ENCODE results near the gene PLXNA4. TPM values are rescaled to one million over a fixed set of nuclear protein-coding genes. Genes with fewer than 3 reads are reported as not detected.
"Not testable (repeated sequence)": the region's sequence is repeated elsewhere in the genome, so short reads cannot be mapped to it uniquely, and the experiment has no call there.

PLXNA4 gene
- total and polyA plus RNA-seq, 11 donors: 1.8 to 22.1 (median 10.5) TPM

DNA sequence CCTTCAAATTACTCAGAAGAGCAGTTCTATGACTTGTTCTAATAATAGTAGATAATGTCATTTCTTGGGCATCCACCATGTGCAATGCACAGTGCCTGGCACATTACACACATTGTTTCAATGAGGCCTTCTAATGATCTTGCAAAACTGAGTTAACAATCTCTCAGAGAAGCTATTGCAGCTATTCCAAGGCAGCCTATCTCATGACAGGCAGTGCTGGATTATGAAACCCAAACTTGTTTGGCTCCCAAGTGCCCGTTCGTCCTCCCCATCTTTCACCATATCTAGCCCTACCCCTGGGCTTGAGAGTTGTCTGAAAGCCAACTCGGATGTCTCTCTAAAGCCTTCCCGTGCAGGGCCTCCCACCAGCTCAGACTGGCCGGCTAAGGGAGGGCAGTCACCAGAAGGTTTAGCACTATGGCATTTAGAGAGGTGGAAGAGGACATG, 405.1 kb downstream of the PLXNA4 start:
- no peak for TF ChIP-seq POLR2A (IDR thresholded peaks at IDR 0.05)
- no peaks in the 10 kb centered on the region for H3K9me3 ChIP-seq
- H3K27me3 ChIP-seq: no peaks in the 10 kb centered on the region
- ATAC-seq (peak in 3 of 4 donors; percentile 52 to 70 (median 62)), DNase-seq (no peak)
- H3K27ac ChIP-seq: no peak overlapping the region
- intact Hi-C loops (cut with DNase I): no loop called here
- peaks cover 0 to 13% (median 2%) of the 10 kb centered on the region in 12 donors for H3K4me1 ChIP-seq
- 34 to 63% (median 44%) methylated on average over 4 to 5 of the region's 5 CpGs for WGBS, 4 donors
- H3K4me3 ChIP-seq: no peak overlapping the region
- H3K36me3 ChIP-seq: peaks cover 0 to 5% (median 0%) of the 10 kb centered on the region in 9 donors

DNA sequence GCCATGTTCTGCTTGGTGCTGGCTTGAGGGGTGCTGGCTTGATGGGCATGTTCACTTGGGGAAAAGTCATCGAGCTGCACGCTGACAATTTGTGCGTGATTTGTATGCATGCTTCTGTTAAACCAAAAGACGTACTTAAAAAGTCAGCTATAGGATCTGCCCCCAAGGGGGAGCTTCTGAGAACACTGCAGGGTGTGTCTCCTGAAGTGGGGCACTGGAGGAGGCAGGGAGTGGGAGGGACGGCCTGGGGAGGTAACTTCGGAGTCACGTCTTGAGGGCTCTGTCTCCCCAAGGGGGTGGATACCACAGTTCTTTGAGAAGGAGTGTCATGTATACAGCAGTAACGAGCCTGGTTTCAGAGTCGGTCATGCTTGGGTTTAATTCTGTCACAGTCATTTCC, 406.5 kb downstream of the PLXNA4 start:
- no peaks in the 10 kb centered on the region for H3K9me3 ChIP-seq
- TF ChIP-seq POLR2A (IDR thresholded peaks at IDR 0.05): no peak
- TF ChIP-seq, protein P1, sequence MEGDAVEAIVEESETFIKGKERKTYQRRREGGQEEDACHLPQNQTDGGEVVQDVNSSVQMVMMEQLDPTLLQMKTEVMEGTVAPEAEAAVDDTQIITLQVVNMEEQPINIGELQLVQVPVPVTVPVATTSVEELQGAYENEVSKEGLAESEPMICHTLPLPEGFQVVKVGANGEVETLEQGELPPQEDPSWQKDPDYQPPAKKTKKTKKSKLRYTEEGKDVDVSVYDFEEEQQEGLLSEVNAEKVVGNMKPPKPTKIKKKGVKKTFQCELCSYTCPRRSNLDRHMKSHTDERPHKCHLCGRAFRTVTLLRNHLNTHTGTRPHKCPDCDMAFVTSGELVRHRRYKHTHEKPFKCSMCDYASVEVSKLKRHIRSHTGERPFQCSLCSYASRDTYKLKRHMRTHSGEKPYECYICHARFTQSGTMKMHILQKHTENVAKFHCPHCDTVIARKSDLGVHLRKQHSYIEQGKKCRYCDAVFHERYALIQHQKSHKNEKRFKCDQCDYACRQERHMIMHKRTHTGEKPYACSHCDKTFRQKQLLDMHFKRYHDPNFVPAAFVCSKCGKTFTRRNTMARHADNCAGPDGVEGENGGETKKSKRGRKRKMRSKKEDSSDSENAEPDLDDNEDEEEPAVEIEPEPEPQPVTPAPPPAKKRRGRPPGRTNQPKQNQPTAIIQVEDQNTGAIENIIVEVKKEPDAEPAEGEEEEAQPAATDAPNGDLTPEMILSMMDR (IDR thresholded peaks at IDR 0.05): no peak
- H3K27me3 ChIP-seq: no peaks in the 10 kb centered on the region
- H3K36me3 ChIP-seq: peaks cover 0 to 4% (median 0%) of the 10 kb centered on the region in 9 donors
- intact Hi-C loops (cut with DNase I): loop anchor here in 1 of 10 donors (10.0 kb wide), 1 partner anchor 165 kb away; no protein-coding TSS in a partner anchor
- ATAC-seq: no peak
- H3K4me3 ChIP-seq: no peak overlapping the region
- no peak overlapping the region for H3K27ac ChIP-seq
- H3K4me1 ChIP-seq: peaks cover 0 to 13% (median 2%) of the 10 kb centered on the region in 12 donors
- WGBS, 4 donors: 75 to 90% (median 81%) methylated on average over 9 of the region's 9 CpGs
- no peak for DNase-seq

DNA sequence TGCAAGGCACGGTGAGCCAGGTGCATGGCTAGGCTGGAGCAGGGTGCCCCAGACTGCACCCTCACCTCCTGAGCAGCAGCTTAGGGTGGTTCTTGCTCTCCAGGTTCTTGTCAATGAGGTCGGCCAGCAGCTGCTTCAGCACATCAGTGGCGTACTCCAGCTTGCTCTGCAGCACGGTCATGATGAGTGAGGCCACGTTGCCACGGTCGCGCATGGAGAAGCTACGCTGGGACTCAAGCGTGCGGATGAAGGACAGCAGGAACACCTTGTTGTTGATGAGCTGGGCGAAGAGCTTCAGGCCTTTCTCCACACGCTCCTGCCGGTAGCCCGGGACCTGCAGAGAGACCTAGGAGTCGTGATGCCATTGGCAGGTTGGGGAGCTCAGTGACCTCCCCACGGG, 408.0 kb downstream of the PLXNA4 start:
- WGBS, 4 donors: 91 to 97% (median 94%) methylated on average over 9 to 17 of the region's 17 CpGs
- no peaks in the 10 kb centered on the region for H3K9me3 ChIP-seq

DNA sequence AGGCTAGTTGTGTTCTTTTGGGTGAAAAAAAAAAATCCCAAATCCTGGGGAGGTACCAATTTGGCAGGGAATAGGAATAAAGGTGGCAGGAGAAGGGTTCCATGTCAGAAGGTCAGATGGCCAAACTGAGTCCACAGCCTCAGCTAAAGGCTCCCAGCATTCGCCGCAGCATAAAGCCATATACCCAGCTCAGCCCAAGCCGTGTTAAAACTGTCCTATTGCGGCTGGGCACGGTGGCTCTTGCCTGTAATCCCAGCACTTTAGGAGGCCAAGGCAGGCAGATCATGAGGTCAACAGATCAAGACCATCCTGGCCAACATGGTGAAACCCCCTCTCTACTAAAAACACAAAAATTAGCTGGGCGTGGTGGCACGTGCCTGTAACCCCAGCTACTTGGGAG, 410.6 kb downstream of the PLXNA4 start:
- DNase-seq, H3K27ac ChIP-seq, H3K9me3 ChIP-seq, H3K36me3 ChIP-seq, H3K27me3 ChIP-seq, ATAC-seq, H3K4me3 ChIP-seq: not testable (repeated sequence)
- 87 to 100% (median 91%) methylated on average over 7 of the region's 7 CpGs for WGBS, 4 donors
- H3K4me1 ChIP-seq: peaks cover 0 to 19% (median 8%) of the 10 kb centered on the region in 12 donors
- intact Hi-C loops (cut with DNase I): loop anchor here in 1 of 10 donors (10.0 kb wide), 1 partner anchor 161 kb away; no protein-coding TSS in a partner anchor

More for the DNA sequence above, 408.0 kb downstream of the PLXNA4 start:
- Histone ChIP-seq H3K4me3 (no peak overlapping the region), H3K4me1 (peaks cover 0 to 13% (median 2%) of the 10 kb centered on the region in 12 donors), H3K36me3 (peaks cover 0 to 5% (median 0%) of the 10 kb centered on the region in 9 donors), H3K27me3 (no peaks in the 10 kb centered on the region), H3K27ac (no peak overlapping the region)
- ATAC-seq (no peak), DNase-seq (no peak)
- TF ChIP-seq POLR2A (IDR thresholded peaks at IDR 0.05): no peak
- TF ChIP-seq, protein P1 (IDR thresholded peaks at IDR 0.05): no peak
- intact Hi-C loops (cut with DNase I): loop anchor here in 1 of 10 donors (10.0 kb wide), 1 partner anchor 163 kb away; no protein-coding TSS in a partner anchor

DNA sequence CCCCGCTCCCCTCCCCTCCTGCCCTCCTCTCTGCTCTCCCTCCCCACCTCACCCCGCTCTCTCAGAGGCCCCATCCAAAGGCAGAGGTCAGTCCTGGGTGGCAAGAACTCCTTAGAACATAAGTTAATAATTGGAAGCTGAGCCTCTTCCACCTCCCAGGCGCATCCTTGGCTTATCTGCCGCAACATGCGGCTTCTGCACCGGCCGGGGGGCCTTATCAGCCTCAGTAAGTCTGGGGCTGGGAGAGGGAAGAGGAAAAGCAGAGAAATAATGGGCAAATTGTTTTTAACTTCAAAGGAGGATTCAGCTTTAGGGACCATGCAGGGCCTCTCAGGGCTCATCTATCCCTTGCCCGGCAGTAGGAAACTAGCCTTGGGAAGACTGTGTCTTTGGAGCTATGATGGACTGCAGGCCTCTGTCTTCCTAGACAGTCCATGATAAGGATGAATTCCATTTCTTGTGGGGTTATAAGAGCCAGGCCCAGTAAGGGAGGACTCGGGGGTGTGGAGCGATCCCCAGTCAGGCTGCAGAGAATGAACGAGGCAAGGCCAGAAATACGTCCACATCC, 411.6 kb downstream of the PLXNA4 start:
- H3K4me3 ChIP-seq: no peak overlapping the region
- DNase-seq (no peak), ATAC-seq (no peak)
- H3K27ac ChIP-seq: no peak overlapping the region
- TF ChIP-seq, protein P1 (IDR thresholded peaks at IDR 0.05): no peak
- no peak for TF ChIP-seq POLR2A (IDR thresholded peaks at IDR 0.05)
- 85 to 90% (median 88%) methylated on average over 12 of the region's 12 CpGs for WGBS, 4 donors
- H3K36me3 ChIP-seq: peaks cover 0 to 5% (median 0%) of the 10 kb centered on the region in 9 donors
- no peaks in the 10 kb centered on the region for H3K27me3 ChIP-seq
- no peaks in the 10 kb centered on the region for H3K9me3 ChIP-seq
- peaks cover 0 to 22% (median 10%) of the 10 kb centered on the region in 12 donors for H3K4me1 ChIP-seq
- intact Hi-C loops (cut with DNase I): loop anchor here in 1 of 10 donors (10.0 kb wide), 1 partner anchor 160 kb away; no protein-coding TSS in a partner anchor
